Superior temporal gyrus (tissue), 1 donor: ENCODE measurements around the gene ENPP3.

Experiments used
- DNase-seq: peaks from one replicate; pipeline ENCODE4 v3.0.0-alpha.2; 2016; ENCODE audit errors: extremely low spot score

ENPP3 gene

DNA sequence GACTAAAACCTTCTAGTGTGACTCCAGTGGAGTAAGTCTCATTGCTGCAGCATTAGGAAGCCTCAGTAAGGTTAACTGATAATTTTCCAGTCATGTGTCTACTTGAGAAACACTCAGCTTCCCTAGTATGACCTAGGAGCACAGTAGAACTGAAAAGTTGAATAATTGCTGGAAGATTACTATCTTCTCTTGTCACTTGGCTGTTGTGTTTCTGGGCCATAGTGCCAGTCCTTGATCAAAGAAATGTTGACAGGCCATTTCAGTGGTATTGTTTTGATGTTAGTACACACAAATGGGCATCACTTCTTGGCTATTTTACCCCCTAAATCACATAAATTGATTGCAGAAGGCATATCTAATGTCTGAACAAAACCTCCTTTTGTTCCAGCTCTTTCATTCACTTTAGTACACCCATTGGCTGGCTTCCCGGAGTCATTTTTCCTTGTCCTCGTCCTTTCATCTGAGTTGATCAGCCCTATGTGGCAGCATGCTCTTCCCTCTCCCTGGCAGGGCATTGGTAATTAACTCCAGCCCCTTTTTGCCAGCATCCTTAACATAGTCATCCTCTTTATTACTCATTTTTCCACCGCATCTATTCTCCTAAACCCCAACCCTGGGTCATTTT, 6.0 kb downstream of the ENPP3 start:
- peak; percentile 85 for DNase-seq

DNA sequence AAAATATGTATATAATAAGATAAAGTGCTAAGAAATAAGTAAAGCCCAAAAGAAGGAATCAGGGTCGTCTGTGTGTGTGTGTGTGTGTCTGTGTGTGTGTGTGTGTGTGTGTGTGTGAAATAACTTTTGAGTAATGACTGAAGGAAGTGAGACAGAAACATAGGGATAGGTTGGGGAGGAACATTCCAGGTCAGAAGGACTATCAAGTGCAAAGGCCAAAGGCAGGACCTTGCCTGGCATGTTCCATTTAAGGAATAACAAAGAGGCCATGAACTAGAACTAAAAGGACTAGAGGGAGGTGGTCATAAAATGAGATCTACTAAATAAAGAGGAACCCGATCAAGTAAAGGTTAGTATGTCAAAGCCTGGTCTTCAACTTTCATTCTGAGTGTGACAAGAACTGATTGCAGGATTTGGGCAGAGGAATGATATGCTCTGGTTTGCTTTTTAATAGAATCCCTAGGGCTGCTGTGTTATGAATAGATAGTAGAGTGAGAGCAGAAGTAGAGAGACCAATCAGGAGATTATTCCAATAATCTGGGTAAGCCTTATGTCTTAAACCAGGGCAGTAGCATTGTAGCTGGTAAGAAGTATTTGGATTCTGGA, 6.9 kb downstream of the ENPP3 start:
- no peak for DNase-seq

DNA sequence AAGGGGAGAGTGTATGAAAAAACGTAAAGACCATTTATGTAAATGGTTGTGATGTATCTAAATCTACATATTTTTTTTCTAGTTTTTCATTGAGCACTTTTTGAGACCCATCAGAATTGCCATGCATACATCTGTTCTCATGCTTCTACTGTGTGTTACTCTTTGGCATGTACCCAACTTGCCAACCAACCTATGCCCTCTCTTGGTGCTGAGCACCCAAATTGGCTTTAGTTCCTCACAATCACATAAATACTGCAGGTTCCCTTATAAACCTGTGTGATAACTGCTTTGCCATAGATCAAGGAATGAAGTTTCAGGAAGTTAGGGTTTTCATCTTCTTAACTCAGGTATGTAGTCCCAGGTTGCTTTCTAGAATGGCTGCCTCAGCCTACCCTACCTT, 7.8 kb downstream of the ENPP3 start:
- no peak for DNase-seq

DNA sequence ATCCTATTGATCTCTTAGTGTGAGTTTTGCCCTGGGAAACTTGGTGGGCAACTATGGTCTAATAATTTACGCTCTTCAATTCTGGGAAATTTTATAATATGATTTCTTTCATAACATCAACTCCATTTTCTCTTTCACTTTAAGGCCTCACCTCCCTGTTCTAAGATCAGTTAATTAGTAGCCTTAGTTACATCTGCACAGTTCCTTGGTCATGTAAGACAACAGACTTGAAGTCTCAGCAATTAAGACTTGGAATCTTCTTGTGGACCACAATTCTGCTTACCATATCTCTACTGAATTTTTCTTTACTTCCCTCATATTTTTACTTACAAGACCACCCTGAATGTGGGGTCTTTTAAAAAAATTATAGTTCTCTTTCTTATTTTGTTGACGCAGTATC, 8.7 kb downstream of the ENPP3 start:
- DNase-seq: no peak

DNA sequence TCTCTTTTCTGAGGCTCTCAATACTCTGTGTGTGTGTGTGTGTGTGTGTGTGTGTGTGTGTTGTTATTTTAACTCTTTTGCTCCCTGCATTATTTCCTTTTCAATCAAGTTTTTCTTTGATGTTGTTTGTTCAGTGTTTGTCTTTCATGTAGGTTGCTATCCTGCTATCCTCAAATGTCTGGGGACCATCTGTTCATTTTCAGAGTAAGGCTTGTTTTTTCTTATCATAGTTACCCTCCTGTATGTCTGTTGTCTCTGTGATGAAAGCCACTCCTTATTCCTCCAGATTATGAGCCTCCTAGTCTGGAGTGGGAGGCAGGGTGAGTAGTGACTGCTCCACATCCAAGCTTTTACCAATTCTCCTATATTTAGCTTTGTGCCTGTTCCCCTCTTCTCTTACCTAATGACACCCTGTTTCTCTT, 9.2 kb downstream of the ENPP3 start:
- DNase-seq: no peak

DNA sequence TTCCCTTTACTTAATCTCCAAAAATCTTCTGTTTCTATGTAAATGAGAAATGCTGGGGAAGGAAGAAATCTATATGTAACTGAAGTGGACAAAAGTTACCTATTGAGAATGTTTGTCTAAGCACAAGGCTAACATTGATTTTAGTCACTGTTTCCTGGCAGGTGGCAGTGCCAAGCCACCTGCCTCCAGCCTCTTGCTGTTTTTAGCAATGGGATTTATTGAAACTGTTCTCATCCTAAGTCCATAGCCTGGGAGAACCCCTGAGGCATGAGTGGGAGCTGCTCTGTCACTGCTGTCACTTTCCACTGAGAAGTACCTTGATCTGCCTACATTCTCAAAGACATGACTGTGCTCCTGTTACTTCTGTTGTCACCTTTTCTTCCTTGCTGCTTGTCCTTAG, 14.7 kb downstream of the ENPP3 start:
- DNase-seq: no peak

DNA sequence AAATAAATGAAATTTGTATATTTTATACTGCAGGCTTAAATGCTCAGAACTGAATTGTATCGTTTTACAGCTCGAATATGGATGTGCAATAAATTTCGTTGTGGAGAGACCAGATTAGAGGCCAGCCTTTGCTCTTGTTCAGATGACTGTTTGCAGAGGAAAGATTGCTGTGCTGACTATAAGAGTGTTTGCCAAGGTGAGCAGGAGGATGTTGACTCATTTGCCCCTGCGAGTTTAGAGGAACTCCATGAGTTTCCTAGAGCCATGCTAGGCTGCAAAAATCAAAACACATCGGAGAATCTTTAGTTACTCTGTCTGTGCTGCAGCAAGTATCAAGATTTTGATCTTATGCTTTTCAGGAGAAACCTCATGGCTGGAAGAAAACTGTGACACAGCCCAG, 15.4 kb downstream of the ENPP3 start:
- no peak for DNase-seq

DNA sequence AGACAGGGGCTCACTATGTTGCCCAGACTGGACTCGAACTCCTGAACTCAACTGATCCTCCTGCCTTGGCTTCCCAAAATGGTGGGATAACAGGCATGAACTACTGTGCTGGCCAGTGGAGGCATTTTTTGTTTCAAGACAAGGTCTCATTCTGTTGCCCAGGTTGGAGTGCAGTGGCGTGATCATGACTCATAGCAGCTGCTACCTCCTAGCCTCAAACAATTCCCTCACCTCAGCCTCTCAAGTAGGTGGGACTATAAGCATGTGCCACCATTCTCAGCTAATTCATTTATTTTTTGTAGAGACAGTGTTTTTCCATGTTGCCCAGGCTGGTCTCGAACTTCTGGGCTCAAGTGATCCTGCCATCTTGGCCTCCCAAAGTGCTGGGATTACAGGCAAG, 17.2 kb downstream of the ENPP3 start:
- no peak for DNase-seq

DNA sequence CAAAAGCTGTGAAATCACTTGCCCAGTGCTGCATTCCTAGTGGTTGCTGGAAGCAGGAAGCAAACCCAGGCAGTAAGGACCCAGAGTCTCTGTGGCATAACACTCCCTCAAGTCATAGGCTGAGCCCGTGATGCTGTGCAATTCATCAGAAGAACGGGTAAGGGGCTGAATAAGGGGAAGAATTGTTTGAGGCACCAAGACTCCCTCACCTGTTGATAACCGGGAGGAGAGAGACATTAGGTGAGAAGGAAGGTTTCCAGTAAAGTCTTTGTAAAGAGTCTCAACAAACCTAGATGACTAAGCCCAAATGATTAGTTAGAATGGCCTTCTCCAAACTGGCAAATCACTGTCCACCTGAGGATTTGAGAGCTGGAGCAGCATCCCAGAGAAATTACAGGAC, 18.3 kb downstream of the ENPP3 start:
- DNase-seq: no peak

DNA sequence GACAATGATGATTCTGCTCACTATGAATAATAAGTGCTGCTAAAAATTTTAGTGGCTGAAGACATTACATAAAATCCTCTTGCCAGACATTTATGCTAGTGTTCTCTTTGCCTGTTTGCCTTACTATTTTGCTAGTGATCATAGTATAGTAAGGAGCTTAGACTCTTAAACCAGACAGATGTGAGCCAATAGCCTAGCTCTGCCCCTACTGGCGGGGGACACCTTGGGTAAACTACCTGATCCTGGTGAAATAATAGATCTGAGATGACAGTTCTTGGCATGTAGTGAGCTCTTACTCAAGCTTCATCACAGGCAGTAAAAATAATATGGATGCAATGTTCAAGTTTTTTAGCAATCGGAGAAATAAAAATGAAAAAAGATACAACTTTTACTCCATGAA, 18.8 kb downstream of the ENPP3 start:
- DNase-seq: no peak

DNA sequence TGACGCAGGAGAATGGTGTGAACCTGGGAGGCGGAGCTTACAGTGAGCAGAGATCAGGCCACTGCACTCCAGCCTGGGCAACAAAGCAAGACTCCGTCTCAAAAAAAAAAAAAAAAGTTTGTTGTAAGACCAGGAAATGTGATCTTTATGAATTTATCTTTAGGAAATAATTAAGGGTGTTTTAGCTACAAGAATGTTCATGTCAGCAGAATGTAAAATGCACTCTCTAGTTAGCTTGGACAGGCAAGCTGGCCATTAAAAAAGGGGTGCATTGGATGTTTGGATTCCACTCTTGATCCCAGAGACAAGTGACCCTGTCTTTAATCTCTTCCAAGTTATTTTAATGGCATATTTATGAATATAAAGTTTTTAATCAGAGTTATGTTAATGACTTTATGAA, 19.6 kb downstream of the ENPP3 start:
- no peak for DNase-seq

DNA sequence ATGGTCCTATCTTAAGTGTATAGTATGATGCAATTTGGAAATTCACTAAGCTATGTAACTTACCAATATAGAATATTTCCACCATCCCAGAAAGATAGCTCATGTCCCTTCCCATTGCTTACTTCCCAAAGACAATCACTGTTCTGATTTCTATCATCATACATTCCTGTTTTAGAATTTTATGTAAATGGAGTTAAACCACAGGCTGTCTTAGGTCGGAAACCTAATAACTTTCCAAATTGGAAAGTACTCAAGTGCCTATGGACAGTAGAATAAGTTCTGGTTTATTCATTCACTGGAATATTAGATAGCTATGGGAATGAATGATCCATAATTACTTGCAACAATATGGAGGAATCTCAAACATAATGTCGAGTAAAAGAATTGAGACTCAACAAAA, 20.1 kb downstream of the ENPP3 start:
- no peak for DNase-seq

DNA sequence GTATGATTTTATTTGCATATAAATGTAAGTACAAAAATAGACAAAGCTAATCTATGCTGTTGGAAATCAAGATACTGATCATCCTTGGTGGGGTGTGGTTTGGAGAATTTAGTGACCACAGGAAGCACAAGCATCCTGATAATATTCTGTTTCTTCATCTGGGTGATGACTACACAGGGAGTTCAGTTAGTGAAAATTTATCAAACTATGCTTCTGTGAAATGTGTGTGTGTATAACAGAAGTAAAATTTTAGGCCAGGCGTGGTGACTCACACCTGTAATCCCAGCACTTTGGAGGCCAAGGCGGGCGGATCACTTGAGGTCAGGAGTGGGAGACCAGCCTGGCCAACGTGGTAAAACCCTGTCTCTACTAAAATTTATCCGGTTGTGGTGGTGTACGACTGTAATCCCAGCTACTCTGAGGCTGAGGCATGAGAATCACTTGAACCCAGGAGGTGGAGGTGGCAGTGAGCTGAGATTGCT, 20.6 kb downstream of the ENPP3 start:
- DNase-seq: no peak

DNA sequence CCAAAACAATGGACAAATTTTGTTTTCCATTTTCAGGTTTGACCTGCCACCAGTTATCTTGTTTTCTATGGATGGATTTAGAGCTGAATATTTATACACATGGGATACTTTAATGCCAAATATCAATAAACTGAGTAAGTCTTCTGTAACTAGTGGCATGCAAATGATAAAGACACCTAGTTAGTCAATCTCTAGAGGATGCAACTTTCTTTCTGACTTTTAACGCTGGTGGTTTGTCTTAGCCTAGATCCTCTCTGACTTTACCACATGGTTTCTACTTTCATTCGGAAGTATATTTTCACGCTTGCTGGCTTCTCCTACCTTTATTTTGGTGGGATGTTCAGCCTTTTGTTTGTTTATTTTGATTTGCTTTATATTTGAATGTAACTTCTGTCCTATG, 21.2 kb downstream of the ENPP3 start:
- no peak for DNase-seq

DNA sequence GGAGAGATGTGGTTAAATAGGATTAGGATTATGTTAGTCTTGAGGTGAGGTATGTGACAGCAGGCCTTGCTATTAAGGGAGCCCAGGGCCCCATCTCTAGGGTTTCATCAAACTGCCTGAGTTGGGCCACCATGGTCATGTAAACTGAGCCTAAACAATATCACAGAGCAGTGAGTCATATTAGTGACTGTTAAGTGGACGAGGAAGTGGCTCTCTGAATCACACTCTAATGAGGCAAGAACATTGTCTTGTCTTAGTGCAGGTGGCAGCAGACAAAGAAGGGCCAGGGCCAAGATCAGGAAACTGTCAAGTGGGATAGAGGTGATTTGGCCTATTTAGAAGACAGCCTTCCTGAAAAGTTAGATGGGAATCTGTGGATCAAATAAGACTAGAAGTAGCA, 23.1 kb downstream of the ENPP3 start:
- no peak for DNase-seq

DNA sequence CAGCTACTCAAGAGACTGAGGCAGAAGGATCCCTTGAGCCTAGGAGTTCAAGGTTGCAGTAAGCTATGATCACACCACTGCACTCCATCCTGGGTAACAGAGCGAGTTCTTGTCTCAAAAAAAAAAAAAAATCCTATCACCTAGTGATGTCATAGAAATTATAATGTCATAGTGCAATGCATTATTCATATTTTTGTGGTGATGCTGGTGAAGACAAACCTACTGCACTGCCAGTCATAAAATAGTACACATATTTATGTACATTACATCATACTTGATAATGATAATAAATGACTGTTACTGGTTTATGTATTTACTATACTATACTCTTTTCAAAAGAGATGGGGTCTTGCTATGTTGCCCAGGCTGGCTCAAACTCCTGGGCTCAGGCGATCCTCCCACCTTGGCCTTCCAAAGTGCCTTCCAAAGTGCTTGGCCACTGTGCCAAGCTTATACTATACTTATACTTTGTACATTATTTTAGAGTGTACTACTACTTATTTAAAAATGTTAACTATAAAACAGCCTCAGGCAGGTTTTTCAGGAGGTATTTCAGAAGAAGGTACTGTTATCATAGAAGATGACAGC, 26.6 kb downstream of the ENPP3 start:
- DNase-seq: no peak

DNA sequence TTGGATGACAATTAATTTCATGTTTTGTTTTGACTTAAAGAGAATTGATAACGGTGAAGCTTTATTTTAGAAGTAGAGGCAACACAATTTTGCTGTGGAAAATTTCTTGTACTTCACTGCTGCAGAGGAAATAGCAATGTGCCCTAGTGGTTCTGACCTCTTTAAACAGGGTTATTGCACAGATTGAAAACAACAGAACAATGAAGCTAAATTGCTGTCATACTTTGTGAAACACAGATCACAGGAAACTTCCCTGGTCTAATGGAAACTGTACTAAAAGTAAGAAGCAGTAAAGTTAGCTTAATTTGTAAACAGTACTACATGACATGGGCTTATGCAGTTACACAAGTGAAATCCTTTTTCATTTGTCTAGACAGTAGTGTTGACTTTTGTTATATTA, 32.8 kb downstream of the ENPP3 start:
- DNase-seq: no peak

DNA sequence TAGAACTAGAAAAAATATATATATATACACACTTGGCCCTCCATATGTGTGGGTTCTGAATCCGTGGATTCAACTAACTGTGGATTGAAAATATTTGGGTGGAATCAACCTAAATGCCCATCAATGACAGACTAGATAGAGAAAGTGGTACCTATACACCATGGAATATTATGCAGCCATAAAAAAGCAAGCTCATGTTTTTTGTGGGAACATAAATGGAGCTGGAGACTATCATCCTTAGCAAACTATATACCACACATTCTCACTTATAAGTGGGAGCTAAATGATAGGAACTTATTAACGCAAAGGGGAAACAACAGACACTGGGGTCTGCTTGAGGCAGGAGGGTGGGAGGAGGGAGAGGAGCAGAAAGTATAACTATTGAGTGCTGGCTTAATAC, 36.1 kb downstream of the ENPP3 start:
- DNase-seq: no peak

DNA sequence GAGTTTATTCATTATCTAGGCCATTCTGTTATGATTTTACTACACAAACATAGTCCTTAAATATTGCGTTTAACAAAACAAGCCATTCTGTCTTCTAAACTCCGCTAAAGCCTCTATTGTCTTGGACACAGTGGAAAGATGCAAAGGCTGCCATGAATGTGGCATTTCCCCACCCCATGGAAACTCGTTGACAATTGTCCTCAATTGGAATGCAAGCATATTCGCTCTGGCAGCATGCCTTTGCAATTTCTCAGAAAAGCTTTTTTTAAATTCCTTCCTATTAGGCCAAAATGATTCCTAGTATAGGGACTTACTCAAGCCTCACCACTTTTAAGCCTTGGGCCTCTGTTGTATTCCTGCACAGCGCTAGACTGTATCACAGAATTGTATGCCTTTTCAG, 41.3 kb downstream of the ENPP3 start:
- DNase-seq: no peak

DNA sequence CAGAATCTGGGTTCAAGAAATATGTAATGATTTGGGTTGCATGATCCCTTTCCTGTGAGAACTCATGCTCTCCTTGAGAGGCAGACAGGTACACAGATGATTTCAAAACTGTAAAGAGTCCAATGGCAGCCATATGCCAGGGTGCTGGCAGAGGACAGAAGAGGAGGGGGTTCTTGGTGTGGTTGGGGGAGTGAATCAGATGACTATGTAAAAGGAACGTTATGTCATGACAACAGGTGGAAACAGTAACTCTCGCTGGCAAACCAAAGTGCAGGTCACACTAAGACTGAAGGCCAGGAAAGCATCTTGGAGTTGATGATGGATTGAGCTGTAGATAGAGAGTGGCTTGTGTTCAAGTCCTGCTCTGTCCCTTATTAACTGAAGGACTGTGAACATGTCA, 43.8 kb downstream of the ENPP3 start:
- DNase-seq: no peak

DNA sequence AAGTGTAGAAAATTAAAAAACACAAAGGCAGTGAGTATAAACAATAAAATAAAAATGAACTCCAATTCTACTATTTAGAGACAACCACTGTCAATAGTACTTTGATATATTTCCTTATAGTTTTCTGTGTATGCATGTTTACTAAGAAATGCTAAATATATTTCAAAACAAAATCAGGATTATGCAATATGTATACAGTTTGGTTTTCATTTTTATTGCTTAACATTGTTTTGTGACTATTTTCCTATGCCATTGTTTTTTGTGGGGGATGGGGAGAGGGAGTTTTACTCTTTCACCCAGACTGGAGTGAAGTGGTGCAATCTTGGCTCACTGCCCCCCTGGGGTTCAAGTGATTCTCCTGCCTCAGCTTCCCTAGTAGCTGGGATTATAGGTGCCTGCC, 44.5 kb downstream of the ENPP3 start:
- DNase-seq: no peak

DNA sequence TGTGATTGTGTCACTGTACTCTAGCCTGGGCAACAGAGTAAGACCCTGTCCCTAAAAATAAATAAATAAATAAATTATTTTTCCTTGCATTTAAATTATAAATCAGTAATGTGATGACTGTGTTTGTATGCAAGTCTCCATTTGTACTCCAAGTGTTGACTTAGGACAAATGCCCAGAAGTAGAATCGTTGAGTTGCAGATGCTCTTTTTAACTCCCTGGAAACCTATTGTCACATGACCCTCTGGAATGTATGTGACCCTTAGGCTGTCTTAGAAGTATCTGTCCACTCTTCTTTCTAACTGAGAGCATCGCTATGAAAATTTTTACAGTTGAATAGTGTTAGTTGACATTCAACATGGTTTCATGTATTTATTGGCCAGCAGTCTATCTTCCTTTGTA, 45.3 kb downstream of the ENPP3 start:
- no peak for DNase-seq

DNA sequence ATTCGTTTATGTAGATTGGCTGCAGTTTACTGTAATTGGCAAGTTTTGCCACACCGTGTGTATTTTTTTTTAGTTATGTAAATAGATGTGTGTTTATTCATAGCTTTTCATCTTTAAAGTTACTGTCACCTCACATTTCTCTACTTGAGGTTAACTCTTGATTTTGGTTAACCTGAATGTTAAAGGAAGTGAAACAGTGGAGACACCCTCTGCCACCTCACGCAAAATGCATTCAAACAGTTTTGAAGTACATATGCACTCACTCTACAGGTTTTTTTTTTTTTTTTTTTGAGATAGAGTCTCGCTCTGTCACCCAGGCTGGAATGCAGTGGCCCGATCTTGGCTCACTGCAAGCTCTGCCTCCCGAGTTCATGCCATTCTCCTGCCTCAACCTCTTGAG, 46.4 kb downstream of the ENPP3 start:
- no peak for DNase-seq
